C4-2B (cell line): ENCODE data around the gene FLYWCH2.

Experiments used
- H3K27ac ChIP-seq: fragments of 450-650 bp; 2 replicates; pipeline ENCODE4 v1.5.1; 2017
- ZFX ChIP-seq: fragments of 450-650 bp; IDR thresholded peaks from 2 replicates; pipeline ENCODE4 v1.6.1; 2017
- TF ChIP-seq, protein P1 (sequence below): fragments of 450-650 bp; conservative IDR thresholded peaks from 2 replicates; pipeline ENCODE4 v1.5.1; 2017; ENCODE audit warnings: mild to moderate bottlenecking

The FLYWCH2 gene

DNA sequence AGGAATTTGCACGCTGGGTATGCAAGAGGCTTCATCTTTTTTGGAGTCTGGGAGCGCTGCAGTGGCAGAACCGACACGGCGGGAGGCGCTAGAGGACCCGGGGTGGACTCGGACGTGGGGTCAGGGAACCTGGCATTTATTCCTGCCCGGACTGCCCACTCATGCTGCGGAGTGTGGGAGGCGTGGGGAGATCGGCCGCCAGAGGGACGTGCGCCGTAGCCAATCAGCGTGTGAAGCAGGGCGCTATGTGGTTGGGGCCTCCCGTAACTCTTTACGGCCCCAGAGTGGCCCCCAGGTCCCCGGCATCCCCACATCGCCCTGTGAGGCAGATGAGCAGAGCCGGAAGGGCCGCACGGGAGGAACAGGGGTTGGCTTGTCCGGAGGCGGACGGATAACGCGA is 11.2 kb downstream of the FLYWCH2 start:
- TF ChIP-seq, protein P1, sequence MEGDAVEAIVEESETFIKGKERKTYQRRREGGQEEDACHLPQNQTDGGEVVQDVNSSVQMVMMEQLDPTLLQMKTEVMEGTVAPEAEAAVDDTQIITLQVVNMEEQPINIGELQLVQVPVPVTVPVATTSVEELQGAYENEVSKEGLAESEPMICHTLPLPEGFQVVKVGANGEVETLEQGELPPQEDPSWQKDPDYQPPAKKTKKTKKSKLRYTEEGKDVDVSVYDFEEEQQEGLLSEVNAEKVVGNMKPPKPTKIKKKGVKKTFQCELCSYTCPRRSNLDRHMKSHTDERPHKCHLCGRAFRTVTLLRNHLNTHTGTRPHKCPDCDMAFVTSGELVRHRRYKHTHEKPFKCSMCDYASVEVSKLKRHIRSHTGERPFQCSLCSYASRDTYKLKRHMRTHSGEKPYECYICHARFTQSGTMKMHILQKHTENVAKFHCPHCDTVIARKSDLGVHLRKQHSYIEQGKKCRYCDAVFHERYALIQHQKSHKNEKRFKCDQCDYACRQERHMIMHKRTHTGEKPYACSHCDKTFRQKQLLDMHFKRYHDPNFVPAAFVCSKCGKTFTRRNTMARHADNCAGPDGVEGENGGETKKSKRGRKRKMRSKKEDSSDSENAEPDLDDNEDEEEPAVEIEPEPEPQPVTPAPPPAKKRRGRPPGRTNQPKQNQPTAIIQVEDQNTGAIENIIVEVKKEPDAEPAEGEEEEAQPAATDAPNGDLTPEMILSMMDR = no peak
- no peak for TF ChIP-seq ZFX
- no peak overlapping the region for H3K27ac ChIP-seq

DNA sequence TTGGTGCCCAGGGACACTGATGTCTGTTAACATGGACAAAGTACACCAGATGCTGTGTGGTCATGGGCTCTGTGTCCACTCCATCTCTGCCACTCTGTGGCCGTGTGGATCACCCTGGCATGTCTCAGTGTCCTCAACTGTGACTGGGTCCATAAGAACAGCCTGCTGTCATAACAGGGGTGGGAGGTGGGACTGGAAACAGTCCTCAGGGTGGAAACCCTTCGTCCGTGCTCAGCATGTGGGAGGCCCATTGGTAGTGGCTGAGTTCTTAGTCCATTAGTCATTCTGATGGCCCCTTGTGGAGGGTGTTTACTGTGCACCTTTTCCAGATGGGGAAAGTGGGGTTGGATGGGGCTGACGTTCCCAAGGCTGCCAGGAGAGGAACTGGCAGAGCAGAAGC is 12.8 kb downstream of the FLYWCH2 start:
- H3K27ac ChIP-seq = no peak overlapping the region
- TF ChIP-seq, protein P1 = no peak
- TF ChIP-seq ZFX = no peak

DNA sequence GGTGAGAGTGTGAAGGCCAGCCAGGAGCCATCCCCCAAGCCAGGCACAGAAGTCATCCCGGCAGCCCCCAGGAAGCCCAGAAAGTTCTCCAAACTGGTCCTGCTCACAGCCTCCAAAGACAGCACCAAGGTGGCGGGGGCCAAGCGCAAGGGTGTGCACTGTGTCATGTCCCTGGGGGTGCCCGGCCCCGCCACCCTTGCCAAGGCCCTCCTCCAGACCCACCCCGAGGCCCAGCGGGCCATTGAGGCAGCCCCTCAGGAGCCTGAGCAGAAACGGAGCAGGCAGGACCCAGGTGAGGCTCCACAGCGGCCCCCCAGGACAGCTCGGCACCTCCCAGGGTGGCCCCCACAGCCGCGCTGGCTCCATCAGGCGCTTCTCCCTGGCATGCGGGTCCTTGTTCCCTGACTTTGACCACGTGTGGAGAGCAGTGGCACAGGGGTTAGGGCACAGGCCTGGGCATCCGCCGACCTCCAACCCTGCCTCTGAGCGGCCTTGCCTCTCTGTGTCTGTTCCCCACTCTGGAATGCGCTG is 13.5 kb downstream of the FLYWCH2 start:
- H3K27ac ChIP-seq = no peak overlapping the region
- TF ChIP-seq, protein P1 = no peak
- TF ChIP-seq ZFX = no peak

DNA sequence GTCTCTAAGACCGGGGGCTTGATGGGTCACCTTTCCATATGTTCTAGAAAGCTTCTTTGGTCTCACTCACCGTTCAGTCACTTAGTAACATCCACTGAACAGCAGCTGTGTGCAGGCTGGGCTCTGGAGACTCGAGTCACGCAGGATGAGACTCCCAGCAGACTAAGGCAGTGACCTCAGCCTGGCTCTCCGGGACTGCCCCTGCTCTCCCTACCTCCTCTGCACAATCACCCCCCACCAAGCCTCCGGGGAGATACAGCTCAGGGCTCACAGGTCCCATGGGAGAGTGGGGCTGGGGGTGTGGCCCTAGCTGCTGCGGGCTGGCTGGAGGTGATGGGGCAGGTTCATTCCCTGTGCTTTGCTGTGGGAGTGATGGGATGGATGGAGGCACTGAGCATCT is 14.1 kb downstream of the FLYWCH2 start:
- no peak for TF ChIP-seq ZFX
- TF ChIP-seq, protein P1 = no peak
- H3K27ac ChIP-seq = no peak overlapping the region

DNA sequence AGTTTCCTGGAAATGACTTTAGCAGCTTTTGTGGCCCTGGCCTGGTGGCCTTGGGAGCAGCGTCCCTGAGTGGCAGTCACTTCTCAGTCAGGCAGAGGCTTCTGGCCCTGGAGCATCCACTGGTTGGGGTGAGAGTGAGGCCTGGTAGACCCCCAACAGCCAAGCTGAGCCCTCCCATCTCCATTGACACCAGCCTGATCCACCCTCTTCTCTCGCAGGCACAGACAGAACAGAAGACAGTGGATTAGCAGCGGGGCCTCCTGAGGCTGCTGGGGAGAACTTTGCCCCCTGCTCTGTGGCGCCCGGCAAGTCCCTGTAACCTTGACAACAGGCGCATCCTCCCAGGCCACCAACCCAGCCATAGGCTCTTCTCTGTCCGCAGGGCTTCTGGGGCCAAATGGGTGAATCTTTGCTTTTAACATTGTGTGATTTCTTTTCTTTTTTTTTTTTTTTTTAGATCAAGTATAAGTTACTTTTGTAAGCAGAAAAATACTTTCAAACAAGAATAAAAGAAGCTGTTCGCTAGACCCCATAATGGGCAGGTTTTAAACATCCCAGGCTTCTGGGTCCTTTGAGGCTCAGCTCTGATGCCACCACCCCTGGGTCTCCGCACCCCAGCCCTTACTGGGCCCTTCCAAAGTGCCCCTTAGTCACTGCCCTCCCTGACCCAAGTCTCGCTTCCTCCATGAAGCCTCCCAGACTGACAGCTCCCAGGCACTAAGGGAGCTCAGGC is 16.0 kb downstream of the FLYWCH2 start:
- no peak overlapping the region for H3K27ac ChIP-seq
- TF ChIP-seq, protein P1 = no peak
- no peak for TF ChIP-seq ZFX

DNA sequence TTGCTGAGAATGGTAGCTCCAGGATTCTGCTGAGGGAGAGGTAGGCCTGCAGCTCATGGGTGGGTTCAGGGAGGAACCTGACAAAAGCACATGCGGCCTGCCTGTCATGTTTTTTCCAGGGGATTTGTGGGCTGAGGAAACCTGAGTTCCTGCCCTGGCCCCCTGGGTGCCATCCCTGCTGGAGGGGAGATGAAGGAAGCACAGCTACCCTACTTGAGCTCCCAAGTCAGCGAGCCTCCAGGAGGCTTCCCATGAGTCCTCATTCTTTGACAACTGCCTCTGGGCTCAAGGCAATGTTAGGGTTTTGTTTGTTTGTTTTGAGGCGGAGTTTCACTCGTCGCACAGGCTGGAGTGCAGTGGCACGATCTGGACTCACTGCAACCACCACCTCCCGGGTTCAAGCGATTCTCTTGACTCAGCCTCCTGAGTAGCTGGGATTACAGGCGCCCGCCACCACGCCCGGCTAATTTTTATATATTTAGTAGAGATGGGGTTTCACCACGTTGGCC is 16.6 kb downstream of the FLYWCH2 start:
- TF ChIP-seq ZFX = no peak
- TF ChIP-seq, protein P1 = no peak
- no peak overlapping the region for H3K27ac ChIP-seq

DNA sequence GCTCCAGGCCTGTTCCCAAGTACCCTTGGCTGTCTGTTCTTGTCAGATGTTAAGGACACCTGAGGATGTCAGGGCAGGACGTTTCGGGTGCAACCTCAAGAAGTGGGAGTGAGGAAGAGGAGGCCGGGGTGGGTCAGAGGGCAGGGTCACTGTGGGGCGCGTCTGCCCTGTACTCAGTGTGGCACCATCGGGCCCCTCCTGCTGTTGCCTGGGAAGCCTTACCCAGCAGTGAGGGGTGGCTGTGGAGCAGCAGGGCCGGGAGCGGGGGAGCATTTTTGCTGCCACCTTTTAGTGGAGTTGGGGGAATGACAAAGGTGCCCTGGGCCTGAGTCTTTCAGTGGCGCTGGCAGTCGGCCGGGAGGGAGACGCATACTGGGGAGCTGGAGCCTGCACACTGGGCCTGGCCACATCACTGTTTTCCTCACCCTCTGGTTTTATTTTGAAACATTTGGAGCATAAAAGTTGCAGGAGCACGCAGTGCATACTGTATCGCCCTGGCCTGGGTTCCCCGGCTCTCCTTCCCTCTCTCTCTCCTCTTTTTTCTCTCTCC is 17.6 kb downstream of the FLYWCH2 start:
- no peak overlapping the region for H3K27ac ChIP-seq
- no peak for TF ChIP-seq ZFX
